ENCODE results near the gene VPS37C. TPM values are rescaled to one million over a fixed set of nuclear protein-coding genes. Genes with fewer than 3 reads are reported as not detected.

The VPS37C gene
- total and polyA plus RNA-seq, 2 of the 13 experiments (the other 11 are each of a cell fraction or from before 2014, with no cell fraction given) = 7.5 to 8.8 TPM

DNA sequence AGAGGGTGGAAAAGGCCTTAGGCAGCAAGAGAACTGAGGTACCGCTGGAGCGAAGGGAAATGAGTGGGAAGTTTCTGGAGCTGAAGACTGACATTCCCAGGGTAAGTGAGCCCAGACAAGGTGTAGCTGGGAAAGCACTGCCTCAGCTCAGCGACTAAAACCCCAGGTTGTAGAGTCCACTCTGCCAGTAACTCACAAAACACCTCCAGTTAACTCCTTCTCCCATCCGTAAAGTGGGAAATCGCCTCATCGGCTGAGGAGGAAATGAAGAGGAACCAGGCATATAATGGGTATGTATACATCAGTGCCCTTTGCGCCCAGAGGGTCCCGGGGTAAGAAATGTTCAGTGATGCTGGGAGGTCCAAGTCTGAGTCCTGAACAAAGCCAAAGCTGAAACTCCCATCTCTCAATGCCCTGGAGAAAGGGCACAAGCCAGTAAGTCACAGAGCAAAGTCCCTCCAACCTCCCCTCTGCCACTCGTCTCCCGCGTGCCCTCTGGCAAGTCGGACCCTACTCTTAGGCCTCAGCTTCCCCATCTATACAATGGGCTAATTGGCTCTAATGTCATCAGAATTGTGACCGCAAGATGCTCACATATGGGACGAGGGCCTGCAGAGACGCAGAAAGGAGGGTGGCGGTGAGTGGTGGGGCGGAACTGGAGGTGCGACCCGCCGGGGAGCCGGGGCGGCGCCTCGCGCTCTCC lies 588 bp downstream of the VPS37C start (continued):
- TF ChIP-seq, protein P1, sequence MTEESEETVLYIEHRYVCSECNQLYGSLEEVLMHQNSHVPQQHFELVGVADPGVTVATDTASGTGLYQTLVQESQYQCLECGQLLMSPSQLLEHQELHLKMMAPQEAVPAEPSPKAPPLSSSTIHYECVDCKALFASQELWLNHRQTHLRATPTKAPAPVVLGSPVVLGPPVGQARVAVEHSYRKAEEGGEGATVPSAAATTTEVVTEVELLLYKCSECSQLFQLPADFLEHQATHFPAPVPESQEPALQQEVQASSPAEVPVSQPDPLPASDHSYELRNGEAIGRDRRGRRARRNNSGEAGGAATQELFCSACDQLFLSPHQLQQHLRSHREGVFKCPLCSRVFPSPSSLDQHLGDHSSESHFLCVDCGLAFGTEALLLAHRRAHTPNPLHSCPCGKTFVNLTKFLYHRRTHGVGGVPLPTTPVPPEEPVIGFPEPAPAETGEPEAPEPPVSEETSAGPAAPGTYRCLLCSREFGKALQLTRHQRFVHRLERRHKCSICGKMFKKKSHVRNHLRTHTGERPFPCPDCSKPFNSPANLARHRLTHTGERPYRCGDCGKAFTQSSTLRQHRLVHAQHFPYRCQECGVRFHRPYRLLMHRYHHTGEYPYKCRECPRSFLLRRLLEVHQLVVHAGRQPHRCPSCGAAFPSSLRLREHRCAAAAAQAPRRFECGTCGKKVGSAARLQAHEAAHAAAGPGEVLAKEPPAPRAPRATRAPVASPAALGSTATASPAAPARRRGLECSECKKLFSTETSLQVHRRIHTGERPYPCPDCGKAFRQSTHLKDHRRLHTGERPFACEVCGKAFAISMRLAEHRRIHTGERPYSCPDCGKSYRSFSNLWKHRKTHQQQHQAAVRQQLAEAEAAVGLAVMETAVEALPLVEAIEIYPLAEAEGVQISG (CRISPR knock-in tag; IDR thresholded peaks at IDR 0.05) = no peak
- no peak for TF ChIP-seq MTF1 (CRISPR knock-in tag; IDR thresholded peaks at IDR 0.05)
- TF ChIP-seq GABPA (IDR thresholded peaks at IDR 0.05; ENCODE audit: low read depth, low read length) = no peak
- TF ChIP-seq GABPA (CRISPR knock-in tag; IDR thresholded peaks at IDR 0.05; ENCODE audit: low read depth) = no peak
- TF ChIP-seq MNT (IDR thresholded peaks at IDR 0.05) = no peak
- TF ChIP-seq, protein P2, sequence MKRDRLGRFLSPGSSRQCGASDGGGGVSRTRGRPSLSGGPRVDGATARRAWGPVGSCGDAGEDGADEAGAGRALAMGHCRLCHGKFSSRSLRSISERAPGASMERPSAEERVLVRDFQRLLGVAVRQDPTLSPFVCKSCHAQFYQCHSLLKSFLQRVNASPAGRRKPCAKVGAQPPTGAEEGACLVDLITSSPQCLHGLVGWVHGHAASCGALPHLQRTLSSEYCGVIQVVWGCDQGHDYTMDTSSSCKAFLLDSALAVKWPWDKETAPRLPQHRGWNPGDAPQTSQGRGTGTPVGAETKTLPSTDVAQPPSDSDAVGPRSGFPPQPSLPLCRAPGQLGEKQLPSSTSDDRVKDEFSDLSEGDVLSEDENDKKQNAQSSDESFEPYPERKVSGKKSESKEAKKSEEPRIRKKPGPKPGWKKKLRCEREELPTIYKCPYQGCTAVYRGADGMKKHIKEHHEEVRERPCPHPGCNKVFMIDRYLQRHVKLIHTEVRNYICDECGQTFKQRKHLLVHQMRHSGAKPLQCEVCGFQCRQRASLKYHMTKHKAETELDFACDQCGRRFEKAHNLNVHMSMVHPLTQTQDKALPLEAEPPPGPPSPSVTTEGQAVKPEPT (CRISPR knock-in tag; IDR thresholded peaks at IDR 0.05; ENCODE audit: low read depth) = no peak
- no peak for TF ChIP-seq ZNF124 (CRISPR knock-in tag; IDR thresholded peaks at IDR 0.05)
- no peak for TF ChIP-seq ZNF138 (CRISPR knock-in tag; IDR thresholded peaks at IDR 0.05; ENCODE audit: low read depth)
- TF ChIP-seq ZNF501 (CRISPR knock-in tag; IDR thresholded peaks at IDR 0.05) = peak; percentile 62; the same call in 1 of the 2 replicates
- no peak for TF ChIP-seq GABPB1 (CRISPR knock-in tag; IDR thresholded peaks at IDR 0.05)

Data from HepG2 (cell line).